HG03060 (cell line): ENCODE measurements around the gene AFF3.

ENCODE experiments used
- ATAC-seq: cut with Tn5 transposase; IDR thresholded peaks from one replicate; pipeline ENCODE4 v1.9.1; 2021; ENCODE audit warnings: low read depth, moderate number of reproducible peaks; ENCODE audit not compliant: unreplicated experiment

Gene AFF3

DNA sequence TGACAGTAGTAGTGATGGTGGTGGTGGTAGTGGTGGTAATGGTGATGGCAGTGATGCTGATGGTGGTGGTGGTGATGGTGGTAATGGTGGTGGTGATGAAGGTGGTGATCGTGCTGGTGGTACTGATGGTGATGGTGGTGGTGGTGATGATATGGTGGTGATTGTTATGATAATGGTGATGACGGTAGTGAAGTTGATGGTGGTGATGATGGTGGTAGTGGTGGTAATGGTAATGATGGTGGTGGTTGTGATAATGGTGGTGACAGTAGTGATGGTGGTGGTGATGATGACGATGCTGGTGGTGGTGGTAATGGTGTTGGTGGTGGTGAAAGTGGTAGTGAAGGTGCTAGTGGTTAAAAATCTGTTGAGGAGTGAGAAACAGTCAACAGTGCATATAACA lies 125.6 kb downstream of the AFF3 start:
- ATAC-seq = no peak

DNA sequence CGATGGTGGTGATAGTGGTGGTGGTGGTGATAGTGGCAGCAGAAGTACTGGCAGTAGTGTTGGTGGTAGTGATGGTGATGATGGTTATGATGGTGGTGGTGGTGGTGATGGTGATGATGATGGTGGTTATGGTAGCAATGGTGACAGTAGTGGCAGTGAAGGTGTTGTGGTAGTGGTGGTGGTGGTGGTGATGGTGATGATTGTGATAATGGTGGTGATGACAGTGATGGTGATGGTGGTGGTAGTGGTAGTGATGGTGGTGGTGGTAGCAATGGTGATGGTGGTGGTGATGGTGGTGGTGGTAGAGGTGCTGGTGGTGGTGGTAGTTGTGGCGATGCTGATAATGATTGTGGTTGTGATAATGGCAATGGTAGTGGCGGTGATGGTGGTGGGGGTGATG lies 126.5 kb downstream of the AFF3 start:
- no peak for ATAC-seq

DNA sequence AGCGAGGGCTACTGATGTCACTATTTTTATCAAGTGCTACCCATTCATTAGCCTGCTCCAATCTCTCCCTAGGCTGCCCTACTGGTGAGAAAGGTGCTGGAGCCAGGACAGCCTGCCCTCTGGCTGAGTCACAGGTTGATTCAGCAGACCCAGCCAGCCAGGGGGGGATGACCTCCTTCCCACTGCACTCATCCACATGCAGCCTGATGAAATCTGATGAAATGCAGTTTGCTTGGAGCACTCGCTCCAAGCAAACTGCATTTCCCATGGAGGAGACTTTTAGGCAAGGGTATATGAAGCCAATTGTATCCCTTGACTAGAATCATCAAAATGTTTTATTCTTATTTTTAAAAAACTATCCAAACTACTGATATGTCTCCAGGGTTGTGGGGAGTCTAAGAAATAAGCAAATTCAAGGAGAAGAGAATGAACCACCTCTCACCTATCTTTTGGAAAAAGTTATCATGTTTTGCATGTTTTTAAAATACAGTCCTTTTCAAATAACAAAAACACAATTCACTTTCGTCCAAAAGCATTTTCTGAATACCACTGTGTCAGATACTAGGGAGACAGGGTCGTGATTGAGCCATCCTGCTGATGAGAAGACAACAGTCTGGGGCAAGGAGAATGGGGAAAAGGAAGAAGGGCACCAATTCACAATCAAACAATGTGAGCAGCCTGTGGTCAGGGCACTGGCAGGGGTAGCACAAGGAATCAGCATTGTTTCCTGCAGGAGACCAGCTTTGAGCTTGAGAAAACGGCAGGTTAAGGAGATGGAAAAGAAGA lies 128.3 kb downstream of the AFF3 start:
- ATAC-seq = no peak

DNA sequence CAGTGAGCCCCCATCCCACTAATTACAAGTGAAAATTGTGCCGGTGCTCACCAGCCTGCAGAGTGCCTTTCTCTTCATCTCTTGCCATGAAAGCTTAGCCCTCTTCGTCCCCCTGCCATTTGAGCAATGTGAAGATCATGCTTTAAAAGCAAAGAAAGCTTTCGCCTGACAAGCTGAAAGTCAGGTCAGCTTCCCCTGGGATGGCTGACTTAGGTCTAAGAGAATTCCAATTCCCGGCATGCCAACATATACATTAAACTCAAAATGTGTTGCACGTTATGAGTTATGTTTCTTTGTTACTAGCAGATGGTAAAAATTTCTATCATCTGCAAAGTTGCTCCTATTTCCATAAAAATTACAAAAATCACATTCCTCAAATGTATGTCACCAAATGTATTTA lies 129.8 kb downstream of the AFF3 start:
- ATAC-seq = no peak

DNA sequence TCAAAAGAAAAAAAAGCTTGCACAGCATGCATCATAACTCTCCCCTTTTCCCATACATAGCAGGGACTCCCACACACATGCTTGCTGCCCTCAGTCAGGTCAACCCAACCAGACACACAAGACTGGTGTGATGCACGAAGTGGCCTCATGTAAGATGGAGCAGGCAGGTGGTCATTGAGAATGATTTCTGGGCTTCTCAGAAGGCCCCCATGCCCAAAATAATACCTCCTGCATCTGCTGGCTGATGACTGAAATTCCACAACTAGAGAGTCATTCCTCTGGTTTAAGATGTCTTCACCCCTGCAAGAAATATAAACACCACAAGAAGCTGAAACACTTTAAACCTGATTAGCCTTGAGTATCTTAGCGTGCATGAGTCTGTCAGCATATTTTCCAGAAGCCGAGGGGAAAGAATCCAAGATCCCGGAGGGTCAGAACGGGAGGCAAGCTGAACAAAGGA lies 131.1 kb downstream of the AFF3 start:
- no peak for ATAC-seq

DNA sequence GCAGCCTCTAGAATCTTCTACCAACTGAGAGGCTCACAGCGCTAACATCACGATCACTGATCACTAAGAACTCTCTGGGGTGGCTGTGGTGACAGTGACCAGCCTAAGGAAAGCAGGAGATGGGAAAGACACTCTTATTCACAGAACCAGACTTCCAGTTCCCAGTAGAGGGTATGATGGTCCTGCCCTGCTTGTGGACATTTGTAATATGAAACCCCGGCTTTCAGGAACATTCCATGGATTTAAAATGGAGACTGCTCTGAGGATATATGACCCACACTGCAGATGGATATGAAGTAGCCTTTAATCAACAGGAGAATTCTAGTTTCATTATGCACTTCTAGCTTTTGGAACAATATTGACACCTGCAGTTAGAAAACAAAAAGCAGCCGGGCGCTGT lies 131.8 kb downstream of the AFF3 start:
- ATAC-seq = no peak

DNA sequence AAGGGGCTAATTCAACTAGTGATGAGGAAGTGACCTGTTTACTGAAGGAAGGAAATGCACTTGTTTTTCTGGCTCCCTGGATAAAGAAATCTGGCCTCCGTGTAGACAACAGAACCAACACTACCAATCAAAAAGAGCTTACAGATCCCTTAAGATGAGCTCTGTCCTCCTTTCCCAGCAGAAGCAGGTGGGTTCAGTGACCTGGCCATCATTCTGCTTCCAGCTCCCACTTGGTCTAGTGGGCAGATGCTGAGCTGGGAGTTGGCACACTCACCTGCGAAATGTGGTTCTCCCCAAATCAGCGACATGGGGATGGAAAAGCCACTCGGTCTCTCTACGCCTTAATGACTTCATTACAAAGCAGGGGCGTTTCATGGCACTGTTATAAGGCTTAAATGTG lies 132.6 kb downstream of the AFF3 start:
- ATAC-seq = no peak

DNA sequence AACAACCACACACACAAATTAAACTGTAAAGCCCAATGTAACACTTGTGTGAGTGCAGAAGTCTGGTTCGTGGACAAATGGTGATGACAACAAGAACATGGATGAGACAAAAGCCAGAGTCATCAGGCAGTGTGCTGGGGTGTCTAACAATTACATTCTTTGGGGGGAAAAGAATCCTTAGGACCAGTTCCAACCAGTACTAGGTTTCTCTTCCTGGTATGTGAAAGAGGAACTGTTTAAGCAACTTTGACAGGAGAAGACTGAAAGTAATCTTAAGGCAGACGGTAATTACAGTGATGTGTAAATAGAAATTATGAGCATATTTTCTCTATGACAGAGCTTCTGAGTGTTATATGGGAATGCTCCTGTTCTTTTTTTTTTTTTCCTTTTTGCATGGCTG lies 133.4 kb downstream of the AFF3 start:
- ATAC-seq = no peak

DNA sequence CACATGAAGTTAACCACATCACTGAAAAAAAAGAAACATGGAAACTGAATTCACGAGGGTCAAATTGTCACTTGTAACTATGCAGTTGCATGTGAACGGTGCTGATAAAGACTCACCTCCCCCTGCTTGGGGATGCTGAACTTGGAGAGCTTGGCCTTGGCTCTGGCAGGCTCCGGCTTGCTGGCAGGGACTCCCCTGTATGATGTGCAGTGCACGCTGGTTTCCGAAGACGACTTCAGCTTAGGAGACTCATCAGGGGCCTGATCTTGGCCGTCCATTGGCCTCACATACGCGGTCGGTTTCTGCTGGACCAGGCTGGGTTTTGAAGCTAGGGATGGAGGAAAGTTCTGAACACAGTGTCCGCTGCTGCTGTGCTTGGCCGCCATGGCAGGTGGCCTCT lies 135.9 kb downstream of the AFF3 start:
- no peak for ATAC-seq

DNA sequence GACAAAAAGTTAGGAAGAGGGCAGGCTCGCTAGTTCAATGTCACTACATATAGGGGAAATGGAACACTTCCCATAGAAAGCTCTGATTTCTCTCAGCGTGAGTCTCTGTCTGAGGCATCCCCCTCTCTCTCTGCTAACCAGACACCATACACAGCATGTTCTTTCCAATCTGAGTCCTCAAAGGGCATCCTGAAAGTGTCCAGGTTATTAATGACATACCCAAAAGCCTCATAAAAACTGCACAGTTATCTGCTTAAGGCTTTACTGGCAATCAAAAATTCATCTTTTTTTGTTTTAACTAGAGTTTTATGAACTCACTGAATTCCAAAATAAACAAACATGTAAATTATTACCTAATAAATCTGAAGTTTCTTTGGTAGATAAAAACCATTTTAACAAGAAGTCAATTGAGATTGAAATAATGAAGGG lies 137.4 kb downstream of the AFF3 start:
- no peak for ATAC-seq

DNA sequence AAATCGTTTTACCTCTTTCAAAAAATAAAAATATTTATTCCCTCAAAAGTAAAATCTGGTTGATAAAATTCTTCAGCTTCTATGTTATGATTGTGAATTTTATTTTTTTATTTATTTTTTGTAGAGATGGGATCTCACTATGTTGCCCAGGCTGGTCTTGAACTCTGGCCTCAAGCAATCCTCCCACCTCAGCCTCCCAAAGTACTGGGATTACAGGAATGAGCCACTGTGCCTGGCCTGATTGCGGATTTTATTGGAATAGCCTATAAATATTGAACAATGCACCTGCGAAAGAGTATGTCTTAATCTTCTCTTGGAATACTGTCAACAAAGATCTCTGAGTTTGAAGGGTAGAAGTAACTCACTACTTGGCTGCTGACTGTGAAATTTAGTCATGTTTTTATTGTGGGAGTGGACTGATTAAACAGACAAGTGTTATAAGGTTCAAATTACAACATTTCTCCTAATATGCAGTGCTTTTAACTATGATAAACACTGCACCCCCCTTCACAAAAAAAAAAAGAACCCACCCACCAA lies 138.0 kb downstream of the AFF3 start:
- ATAC-seq = no peak

DNA sequence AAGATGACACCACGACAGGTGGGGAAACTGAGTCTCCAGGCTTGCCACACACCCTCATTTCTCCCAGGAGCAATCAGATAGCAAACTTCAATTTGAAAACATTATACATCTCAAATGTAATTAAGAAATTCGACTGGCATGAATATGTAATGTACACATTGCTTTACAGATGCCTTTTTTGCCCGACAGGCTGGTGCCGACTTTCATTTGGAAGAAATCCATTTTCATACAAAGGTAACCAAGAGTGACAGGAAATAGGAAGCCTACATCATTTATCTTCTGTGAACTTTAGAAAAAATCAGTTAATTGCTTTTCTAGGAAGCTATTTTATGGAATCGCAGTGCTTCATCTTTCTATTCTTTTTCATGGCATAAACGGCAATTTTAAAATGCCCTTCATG lies 140.3 kb downstream of the AFF3 start:
- no peak for ATAC-seq

DNA sequence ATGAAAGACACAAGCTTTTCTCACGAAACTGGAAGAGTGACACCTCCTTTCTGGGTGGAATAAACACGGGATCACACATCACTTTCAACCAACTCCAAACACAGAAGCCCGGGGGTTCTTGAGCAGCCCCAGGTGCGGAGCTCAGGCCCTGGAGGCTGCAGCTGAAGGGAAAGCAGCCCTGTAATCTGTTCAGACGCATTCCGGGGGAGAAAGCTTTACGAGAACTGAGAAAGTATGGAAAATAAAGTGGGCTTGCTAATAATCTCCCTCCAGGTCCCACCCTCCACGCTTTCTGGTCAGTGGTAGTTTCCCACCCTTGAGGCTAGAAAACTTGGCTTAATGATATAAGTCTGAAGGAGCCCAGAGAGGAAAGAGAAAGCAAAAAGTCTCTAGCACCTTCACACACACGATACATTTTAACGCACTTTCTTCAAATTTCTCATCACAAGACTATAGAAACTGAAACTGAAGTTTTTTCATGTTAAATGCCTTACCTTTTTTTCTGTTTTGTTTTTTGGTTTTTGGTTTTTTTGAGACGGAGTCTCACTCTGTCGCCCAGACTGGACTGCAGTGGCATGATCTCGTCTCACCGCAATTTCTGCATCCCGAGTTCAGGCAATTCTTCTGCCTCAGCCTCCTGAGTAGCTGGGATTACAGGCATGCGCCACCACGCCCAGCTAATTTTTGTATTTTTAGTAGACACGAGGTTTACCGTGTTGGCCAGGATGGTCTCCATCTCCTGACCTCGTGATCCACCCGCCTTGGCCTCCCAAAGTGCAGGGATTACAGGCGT lies 141.3 kb downstream of the AFF3 start:
- ATAC-seq = no peak

DNA sequence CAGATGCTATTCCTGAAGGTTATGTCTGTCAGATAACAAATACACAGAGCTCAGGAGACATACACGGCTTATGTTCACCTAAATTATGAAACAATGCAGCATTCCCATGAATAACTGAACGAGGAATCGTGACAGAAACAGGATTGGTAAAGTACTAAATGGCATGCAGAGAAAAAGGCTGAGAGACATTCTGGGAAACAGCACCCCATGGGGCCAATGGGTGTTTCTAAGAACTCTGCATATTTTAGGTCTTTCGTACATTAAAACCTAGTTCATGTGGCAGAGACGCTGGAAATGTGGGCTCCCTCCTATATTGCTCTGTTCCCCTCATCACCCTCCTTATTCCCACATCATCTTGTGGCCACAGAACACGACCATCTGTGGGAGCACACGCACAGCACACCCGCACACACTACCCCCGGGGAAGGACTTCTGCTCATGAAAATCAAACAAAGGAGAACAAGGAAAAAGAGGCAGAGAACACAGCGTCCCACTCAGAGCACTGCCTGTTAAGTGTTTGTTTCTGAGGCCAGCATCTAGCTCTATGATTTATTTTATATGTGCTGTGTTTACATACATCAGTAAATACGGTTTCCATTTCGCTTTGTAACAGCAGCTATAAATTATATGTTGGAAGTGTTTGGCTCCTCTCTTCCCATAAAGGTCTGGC lies 143.6 kb downstream of the AFF3 start:
- no peak for ATAC-seq

DNA sequence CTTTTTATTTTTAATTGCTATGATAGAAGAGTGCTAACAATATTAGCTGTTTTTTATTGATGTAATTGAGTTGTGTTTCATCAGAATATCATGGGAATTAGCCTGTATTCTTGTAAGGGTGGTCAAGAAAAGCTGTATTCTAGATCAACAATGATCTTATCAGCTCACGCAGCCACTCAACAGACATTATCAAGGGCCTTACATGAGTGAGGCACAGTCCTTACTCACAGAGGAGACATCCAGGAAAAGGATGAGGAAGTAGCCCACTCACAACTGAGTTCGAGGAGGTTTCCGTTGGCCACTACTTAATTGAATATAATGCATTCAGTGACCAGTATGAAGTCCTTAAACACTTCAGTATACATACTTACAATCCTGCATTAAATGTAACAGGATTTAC lies 152.5 kb downstream of the AFF3 start:
- ATAC-seq = no peak

DNA sequence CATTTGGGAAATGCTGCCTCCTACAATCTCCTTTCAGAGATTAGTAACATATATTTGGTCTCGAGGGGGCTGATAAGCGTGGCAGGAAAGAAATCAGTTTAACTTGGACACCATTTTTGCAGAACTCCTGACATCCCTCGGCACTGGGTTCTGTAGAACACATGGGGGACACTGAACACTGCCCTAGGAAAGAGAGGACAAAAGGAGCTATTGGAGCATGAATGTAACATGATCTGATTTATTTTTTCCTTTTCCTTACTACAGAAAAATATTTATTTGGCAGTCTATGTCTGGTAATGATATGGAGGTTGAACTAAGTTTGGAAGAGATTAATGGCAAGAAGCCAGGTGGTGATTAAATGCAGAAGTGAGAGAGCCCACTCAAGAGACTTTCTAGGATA lies 153.8 kb downstream of the AFF3 start:
- ATAC-seq = no peak

DNA sequence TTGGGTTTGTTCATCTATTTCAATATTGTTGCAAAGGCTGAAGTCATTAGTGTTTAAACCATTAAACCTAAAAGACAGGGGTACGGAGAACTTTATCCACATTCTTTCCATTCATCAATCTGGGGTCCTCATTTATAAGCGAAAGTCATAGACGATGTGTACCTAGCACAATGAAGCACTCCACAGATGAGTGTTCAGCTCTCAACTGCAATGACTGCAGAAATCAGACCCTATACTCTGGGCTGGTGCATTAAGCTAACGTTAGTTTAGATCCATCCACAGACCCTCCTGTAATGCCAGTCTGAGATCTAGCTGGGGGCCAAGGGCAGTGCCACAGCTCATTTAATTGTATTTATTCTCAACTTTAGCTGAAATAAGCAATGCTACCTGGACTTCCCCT lies 155.2 kb downstream of the AFF3 start:
- no peak for ATAC-seq

DNA sequence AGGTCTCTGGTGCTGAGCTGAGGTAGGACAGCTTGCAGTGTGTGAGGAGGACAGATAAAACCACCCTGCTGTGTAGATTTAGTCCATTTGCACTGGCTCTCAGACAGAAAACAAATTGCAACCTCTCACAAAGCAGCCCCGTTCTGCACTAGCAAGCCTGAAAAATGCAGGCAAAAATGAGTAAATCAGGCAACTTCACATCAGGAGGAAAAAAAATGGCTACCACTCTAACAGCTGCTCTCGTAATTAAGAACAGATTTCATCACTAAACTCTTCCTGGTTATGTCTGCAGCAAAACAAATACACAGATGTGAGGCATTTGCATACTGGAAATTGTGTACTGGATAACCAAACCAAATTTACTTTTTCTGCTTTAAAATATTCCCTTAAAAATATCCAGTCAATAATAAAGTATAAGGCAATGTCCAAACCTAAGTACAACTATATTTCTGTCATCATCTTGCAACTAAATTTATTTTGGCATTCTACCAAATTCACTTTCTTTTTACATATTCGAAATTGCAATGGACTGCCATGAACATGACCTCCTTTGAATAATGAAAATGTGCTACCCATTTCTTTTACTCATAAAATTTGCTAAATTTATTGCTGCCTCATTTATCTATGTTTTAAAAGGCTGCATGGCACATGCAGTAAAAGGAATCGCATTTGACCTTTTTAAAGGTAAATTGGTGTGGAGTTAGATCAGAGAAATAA lies 157.4 kb downstream of the AFF3 start:
- no peak for ATAC-seq

DNA sequence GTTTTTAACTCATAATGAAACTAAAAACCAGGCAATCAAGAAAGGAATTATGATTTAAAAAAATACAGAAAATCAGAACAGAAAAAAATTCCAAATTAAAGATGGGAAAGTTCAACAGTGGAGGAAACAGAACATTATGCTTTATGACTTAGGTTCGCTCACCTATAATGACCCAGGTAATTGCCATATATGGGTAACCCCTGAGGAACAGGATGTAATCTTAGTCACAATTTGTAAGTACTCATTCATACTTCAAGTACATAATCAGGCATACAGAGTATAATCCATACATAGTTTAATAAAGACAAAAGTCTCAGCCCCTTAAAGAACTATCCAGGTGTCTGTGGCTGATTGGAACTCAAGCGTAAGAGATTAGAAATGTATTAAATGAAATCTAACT lies 159.6 kb downstream of the AFF3 start:
- ATAC-seq = no peak

DNA sequence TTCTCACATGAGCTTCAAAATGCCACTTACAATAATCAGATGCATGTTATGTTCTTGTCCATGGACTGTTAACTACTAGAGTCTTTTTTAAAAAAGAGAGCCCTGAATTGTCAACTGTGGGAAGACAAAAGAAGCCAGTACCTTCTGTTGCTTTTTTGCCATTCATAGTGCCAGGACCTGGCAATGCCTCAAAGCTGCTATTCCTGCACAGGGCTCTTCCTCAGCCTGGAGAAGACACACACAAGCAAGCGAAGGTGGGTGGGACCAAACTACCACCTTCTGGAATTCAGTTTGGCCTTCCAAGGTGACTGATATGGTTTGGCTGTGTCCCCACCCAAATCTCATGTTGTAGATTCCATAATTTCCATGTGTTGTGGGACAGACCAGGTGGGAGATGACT lies 160.6 kb downstream of the AFF3 start:
- no peak for ATAC-seq

DNA sequence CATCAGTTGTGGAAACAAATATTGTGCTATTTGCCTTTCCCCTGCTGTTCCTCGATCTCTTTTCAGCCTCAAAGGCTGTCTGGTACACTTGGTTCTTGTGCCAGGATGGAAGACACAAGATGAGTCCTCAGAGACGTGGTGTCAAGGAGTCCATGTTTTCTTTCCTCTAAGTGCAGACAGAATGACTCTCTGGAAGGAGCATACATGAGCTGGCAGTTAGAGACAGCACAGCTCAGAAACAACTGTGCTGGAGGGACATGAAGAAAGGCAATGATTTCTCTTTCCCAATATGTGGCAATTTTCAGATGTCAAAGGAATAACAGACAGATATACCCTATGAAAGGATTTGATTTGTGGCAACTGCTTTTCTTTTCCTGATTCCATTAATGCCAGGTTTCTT lies 162.2 kb downstream of the AFF3 start:
- ATAC-seq = no peak
